ENCODE measurements around the gene PKD2. TPM values are rescaled to one million over a fixed set of nuclear protein-coding genes. Genes with fewer than 3 reads are reported as not detected.

PKD2 gene
- total RNA-seq, 1 donor from 2014 or later: 10.1 TPM

DNA sequence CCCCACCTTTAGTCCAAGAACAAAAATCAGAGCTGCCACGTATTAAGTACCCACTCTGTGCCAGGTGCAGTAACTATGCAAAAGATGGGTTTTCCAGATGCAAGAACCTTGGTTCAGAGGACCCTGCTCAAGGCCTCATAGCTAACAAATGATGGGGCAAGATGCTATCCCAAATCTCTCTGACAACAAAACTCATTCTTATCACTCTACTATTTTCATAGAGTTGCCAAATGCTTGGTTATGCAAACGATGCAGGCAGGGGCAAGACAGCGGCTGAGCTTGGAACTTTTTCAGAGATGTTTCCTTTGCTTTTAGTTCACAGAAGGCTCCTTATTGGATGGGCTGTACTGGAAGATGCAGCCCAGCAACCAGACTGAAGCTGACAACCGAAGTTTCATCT is 30.5 kb downstream of the PKD2 start:
- no peak overlapping the region for H3K27ac Mint-ChIP-seq
- H3K27me3 Mint-ChIP-seq (ENCODE audit: insufficient read depth): no peaks in the 10 kb centered on the region
- H3K4me1 Mint-ChIP-seq (ENCODE audit: low read depth): no peaks in the 10 kb centered on the region
- intact Hi-C loops (cut with micrococcal nuclease): no loop called here
- no peak overlapping the region for H3K4me3 Mint-ChIP-seq
- no peaks in the 10 kb centered on the region for H3K9me3 Mint-ChIP-seq
- DNase-seq (ENCODE audit: low spot score): no peak
- peaks cover 14% of the 10 kb centered on the region for H3K36me3 Mint-ChIP-seq (ENCODE audit: low read depth)

DNA sequence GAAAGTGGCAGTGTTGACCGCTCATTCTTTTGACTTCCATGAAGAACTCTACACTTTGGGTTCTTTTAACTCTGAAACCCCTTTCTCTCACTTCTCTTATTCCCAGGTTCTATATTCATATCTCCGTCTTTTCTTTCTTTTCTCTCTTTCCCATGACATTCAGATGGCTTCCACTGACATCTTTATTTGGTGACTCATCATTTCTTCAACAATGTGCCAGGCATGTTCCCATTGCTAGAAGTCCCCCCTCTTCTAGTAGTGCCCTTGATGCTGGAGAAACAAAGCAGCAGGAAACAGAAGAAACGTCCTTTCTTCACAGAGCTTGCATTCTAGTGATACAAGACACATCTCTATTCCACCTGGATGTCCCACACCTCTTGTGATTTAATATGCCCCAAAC is 33.3 kb downstream of the PKD2 start:
- Mint-ChIP-seq H3K9me3 (no peaks in the 10 kb centered on the region), H3K4me1 (ENCODE audit: low read depth) (no peaks in the 10 kb centered on the region), H3K27ac (no peak overlapping the region), H3K4me3 (no peak overlapping the region), H3K27me3 (ENCODE audit: insufficient read depth) (no peaks in the 10 kb centered on the region), H3K36me3 (ENCODE audit: low read depth) (peaks cover 22% of the 10 kb centered on the region)
- DNase-seq (ENCODE audit: low spot score): no peak
- intact Hi-C loops (cut with micrococcal nuclease): no loop called here

DNA sequence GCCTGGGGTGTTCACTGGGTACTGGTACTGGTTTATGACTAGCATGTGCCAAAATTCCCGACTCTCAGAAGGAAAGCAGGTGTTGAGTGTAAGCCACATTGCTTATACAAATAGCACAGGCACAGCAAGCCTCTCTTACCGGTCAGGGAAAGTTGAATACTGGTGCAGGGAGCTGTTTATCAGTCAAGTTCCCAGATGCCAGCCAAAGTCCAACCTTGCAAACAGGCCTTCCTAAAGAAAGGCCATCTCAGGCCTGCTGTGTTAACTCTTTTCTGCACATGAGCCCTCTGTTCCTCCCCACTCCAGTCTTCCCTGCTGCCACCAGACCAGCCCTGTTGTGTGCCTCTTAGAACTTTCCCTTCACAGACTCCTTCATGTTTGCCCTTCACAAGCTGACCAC is 34.2 kb downstream of the PKD2 start:
- Mint-ChIP-seq H3K4me3 (no peak overlapping the region), H3K27me3 (ENCODE audit: insufficient read depth) (no peaks in the 10 kb centered on the region), H3K9me3 (no peaks in the 10 kb centered on the region), H3K36me3 (ENCODE audit: low read depth) (peaks cover 19% of the 10 kb centered on the region), H3K27ac (no peak overlapping the region), H3K4me1 (ENCODE audit: low read depth) (no peaks in the 10 kb centered on the region)
- intact Hi-C loops (cut with micrococcal nuclease): no loop called here
- no peak for DNase-seq (ENCODE audit: low spot score)

DNA sequence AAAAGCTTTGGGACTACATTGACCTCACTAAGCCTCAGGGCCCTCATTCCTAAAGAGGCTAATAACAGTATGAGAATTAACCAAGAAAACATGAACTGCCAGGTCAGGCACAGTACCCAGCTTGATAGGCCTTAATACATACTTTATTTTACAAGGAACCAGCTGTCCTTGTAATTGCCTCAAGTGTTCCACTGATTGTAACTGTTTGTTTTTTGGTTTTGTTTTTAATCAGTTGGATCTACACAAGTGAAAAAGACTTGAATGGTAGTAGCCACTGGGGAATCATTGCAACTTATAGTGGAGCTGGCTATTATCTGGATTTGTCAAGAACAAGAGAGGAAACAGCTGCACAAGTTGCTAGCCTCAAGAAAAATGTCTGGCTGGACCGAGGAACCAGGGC is 35.6 kb downstream of the PKD2 start:
- no peaks in the 10 kb centered on the region for H3K4me1 Mint-ChIP-seq (ENCODE audit: low read depth)
- H3K4me3 Mint-ChIP-seq: no peak overlapping the region
- H3K27me3 Mint-ChIP-seq (ENCODE audit: insufficient read depth): no peaks in the 10 kb centered on the region
- intact Hi-C loops (cut with micrococcal nuclease): no loop called here
- H3K36me3 Mint-ChIP-seq (ENCODE audit: low read depth): peaks cover 19% of the 10 kb centered on the region
- H3K27ac Mint-ChIP-seq: no peak overlapping the region
- no peak for DNase-seq (ENCODE audit: low spot score)
- H3K9me3 Mint-ChIP-seq: no peaks in the 10 kb centered on the region

DNA sequence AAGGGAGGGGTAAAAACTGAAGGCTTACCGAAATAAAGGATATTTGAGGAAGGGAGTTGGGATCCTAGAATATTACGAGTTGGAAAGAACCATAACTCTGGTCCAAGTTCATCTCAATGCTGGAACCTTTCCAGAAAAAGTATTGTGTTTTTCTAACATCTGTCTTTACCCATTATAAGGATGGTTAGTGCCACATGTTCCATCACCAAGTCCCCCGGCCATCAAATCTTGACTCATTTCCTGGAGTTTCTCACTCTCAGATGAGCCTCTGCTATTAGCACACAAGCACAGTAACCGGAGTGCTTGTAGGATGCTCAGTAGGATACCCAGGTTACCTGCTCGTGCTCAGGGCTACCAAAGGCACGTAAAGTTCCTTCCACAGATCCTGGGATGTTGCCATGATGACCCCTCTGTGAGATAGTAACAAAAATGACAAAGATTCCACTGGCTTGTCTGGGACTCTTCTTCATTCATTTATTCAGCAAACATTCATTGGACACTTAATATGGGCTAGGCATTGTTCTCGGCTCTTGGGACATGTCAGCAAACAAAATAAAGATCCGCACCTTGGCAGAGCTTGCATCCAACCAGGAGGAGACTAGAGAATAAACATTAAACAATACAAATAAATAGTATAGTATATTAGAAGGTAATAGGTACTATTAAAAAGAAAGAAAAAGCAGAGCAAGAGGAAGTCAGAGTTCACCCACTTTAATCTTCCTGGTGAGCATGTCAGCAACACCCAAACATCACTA is 36.3 kb downstream of the PKD2 start:
- no peaks in the 10 kb centered on the region for H3K9me3 Mint-ChIP-seq
- H3K36me3 Mint-ChIP-seq (ENCODE audit: low read depth): peaks cover 22% of the 10 kb centered on the region
- DNase-seq (ENCODE audit: low spot score): no peak
- H3K4me3 Mint-ChIP-seq: no peak overlapping the region
- intact Hi-C loops (cut with micrococcal nuclease): no loop called here
- no peak overlapping the region for H3K27ac Mint-ChIP-seq
- no peaks in the 10 kb centered on the region for H3K4me1 Mint-ChIP-seq (ENCODE audit: low read depth)
- no peaks in the 10 kb centered on the region for H3K27me3 Mint-ChIP-seq (ENCODE audit: insufficient read depth)

DNA sequence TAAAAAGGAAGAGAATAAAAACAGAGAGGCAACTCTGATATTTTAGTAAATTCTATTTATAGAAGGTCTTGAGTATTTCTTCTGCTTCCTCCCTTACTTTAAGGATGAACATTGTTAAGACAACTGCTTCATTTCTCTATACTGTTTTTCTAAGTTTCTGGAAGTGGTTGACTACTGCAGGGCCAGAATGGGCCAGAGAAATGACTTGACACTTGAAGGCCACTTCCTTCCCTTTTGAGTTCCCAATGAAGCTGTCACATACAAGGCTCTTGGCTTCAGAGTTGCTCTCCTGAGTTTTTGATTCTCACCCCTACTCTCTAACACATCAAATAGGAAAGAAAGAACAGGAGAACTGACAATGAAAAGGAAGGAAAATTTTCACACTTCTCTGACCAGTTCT is 37.6 kb downstream of the PKD2 start:
- no peaks in the 10 kb centered on the region for H3K9me3 Mint-ChIP-seq
- H3K27ac Mint-ChIP-seq: no peak overlapping the region
- DNase-seq (ENCODE audit: low spot score): no peak
- intact Hi-C loops (cut with micrococcal nuclease): no loop called here
- peaks cover 17% of the 10 kb centered on the region for H3K36me3 Mint-ChIP-seq (ENCODE audit: low read depth)
- H3K4me1 Mint-ChIP-seq (ENCODE audit: low read depth): no peaks in the 10 kb centered on the region
- H3K4me3 Mint-ChIP-seq: no peak overlapping the region
- H3K27me3 Mint-ChIP-seq (ENCODE audit: insufficient read depth): no peaks in the 10 kb centered on the region

DNA sequence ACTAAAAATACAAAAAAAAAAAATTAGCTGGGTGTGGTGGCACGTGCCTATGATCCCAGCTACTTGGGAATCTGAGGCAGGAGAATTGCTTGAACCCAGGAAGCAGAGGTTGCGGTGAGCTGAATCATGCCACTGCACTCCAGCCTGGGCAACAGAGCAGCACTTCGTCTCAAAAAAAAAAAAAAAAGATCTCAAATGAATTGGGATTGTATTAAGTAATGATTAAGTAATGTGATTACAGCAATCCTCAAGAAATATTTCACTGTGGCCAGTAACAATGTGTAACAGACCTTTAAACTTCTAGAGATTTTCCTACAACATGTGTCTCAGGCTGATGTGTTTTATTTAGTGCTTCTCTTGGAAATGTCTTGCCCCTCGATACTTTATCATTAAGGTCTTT is 46.8 kb downstream of the PKD2 start:
- H3K27ac Mint-ChIP-seq: no peak overlapping the region
- no peak for DNase-seq (ENCODE audit: low spot score)
- H3K9me3 Mint-ChIP-seq: no peaks in the 10 kb centered on the region
- no peaks in the 10 kb centered on the region for H3K4me1 Mint-ChIP-seq (ENCODE audit: low read depth)
- peaks cover 11% of the 10 kb centered on the region for H3K36me3 Mint-ChIP-seq (ENCODE audit: low read depth)
- no peak overlapping the region for H3K4me3 Mint-ChIP-seq
- intact Hi-C loops (cut with micrococcal nuclease): no loop called here
- no peaks in the 10 kb centered on the region for H3K27me3 Mint-ChIP-seq (ENCODE audit: insufficient read depth)

DNA sequence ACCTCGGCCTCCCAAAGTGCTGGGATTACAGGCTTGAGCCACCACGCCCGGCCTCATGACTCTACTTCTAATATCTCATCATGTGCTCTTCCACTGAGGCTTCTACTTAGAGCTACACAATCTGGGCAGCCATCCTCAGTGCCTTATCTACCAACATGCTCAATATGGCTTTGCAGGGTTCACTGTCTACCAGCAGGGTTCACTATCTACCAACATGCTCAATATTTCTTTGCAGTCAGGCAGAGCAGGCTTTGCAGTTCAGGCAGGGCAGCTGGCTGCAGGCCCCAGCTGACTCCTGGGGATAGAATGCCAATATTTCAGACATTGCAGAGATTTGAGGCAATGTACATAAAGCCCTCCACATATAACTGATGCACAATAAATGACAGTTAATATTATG is 47.5 kb downstream of the PKD2 start:
- no peak overlapping the region for H3K27ac Mint-ChIP-seq
- no peak for DNase-seq (ENCODE audit: low spot score)
- no peaks in the 10 kb centered on the region for H3K9me3 Mint-ChIP-seq
- no peak overlapping the region for H3K4me3 Mint-ChIP-seq
- H3K36me3 Mint-ChIP-seq (ENCODE audit: low read depth): peaks cover 17% of the 10 kb centered on the region
- no peaks in the 10 kb centered on the region for H3K27me3 Mint-ChIP-seq (ENCODE audit: insufficient read depth)
- H3K4me1 Mint-ChIP-seq (ENCODE audit: low read depth): no peaks in the 10 kb centered on the region
- intact Hi-C loops (cut with micrococcal nuclease): no loop called here

DNA sequence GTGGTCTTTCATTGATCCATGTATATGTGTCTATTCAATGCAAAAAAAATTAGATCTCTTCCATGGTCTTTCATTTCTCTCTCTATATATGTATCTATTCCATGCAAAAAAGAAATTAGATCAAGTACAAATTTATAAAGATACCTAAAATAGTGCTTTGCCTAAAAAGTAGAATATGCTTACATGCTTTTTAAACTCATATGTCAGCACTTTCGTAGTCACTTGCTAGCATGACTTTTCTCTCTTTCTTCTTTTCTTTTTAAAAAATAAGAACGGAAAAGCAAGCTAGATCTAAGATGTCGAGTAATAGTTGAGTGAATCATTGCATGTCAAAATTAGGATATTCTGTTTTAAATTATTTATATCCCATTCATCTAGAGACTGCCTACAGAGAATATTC is 50.9 kb downstream of the PKD2 start:
- Mint-ChIP-seq H3K4me1 (ENCODE audit: low read depth) (no peaks in the 10 kb centered on the region), H3K9me3 (no peaks in the 10 kb centered on the region), H3K36me3 (ENCODE audit: low read depth) (peaks cover 19% of the 10 kb centered on the region), H3K27me3 (ENCODE audit: insufficient read depth) (no peaks in the 10 kb centered on the region), H3K4me3 (no peak overlapping the region), H3K27ac (no peak overlapping the region)
- DNase-seq (ENCODE audit: low spot score): no peak
- intact Hi-C loops (cut with micrococcal nuclease): no loop called here

DNA sequence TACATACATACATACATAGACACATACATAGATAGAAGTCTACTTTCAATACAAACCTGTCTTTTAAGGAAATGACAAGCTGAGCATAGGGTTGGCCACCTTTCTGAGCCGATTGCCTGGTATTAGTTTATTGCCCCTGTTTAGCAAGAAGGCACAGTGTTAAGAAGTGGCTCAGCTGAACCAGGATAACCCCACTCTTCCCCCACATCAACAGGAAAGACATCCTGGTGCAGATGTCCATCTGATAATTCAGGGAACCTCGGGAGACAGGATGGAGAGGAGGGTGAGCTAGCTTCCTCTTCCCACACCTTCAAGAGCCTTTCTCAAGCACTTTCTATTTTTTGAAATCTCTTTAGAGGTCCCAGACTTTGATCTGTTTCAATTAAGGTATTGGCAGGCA is 52.3 kb downstream of the PKD2 start:
- H3K27me3 Mint-ChIP-seq (ENCODE audit: insufficient read depth): no peaks in the 10 kb centered on the region
- intact Hi-C loops (cut with micrococcal nuclease): no loop called here
- no peaks in the 10 kb centered on the region for H3K9me3 Mint-ChIP-seq
- no peak overlapping the region for H3K27ac Mint-ChIP-seq
- no peaks in the 10 kb centered on the region for H3K4me1 Mint-ChIP-seq (ENCODE audit: low read depth)
- DNase-seq (ENCODE audit: low spot score): no peak
- peaks cover 21% of the 10 kb centered on the region for H3K36me3 Mint-ChIP-seq (ENCODE audit: low read depth)
- no peak overlapping the region for H3K4me3 Mint-ChIP-seq

DNA sequence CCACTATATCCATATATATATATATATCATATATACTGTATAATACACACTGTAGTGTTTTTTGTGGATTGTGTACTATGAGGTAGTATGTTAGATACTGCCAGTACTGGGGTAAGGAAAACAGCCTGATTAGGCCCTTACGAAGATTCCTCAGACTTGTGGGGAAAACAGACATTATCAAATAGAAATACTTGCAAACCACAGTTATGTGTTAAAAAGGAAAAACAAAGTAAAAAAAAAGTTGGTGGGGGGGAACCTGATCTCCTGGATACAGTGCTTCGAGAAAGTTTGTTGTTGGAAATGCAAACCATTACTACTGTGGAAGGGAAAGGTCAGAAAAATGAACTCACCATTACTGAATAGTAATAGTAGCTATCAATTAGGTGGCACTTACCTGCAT is 53.0 kb downstream of the PKD2 start:
- intact Hi-C loops (cut with micrococcal nuclease): no loop called here
- H3K4me1 Mint-ChIP-seq (ENCODE audit: low read depth): no peaks in the 10 kb centered on the region
- H3K27ac Mint-ChIP-seq: no peak overlapping the region
- H3K27me3 Mint-ChIP-seq (ENCODE audit: insufficient read depth): no peaks in the 10 kb centered on the region
- peaks cover 21% of the 10 kb centered on the region for H3K36me3 Mint-ChIP-seq (ENCODE audit: low read depth)
- H3K9me3 Mint-ChIP-seq: no peaks in the 10 kb centered on the region
- no peak for DNase-seq (ENCODE audit: low spot score)
- no peak overlapping the region for H3K4me3 Mint-ChIP-seq

DNA sequence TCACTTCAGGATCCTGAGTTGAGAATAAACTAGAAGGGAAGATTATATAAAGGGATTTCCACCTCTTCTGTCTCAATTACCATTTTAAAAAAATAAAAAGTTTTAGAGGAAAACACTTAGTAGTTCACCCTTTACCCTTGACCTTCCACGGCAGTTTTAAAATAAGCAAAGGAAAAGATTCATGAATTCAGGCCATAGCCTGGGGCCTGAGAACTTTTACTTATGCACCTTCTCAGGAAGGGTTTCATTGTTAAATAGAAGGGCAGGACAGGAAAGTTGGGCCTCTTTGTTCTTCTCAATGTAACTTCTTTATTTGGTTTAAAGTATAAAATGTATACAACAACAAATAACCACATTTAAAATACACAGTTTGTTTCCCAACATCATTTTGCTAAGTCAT is 54.9 kb downstream of the PKD2 start:
- H3K27me3 Mint-ChIP-seq (ENCODE audit: insufficient read depth): no peaks in the 10 kb centered on the region
- peaks cover 25% of the 10 kb centered on the region for H3K36me3 Mint-ChIP-seq (ENCODE audit: low read depth)
- no peaks in the 10 kb centered on the region for H3K4me1 Mint-ChIP-seq (ENCODE audit: low read depth)
- DNase-seq (ENCODE audit: low spot score): no peak
- intact Hi-C loops (cut with micrococcal nuclease): no loop called here
- H3K4me3 Mint-ChIP-seq: no peak overlapping the region
- H3K9me3 Mint-ChIP-seq: no peaks in the 10 kb centered on the region
- H3K27ac Mint-ChIP-seq: no peak overlapping the region

DNA sequence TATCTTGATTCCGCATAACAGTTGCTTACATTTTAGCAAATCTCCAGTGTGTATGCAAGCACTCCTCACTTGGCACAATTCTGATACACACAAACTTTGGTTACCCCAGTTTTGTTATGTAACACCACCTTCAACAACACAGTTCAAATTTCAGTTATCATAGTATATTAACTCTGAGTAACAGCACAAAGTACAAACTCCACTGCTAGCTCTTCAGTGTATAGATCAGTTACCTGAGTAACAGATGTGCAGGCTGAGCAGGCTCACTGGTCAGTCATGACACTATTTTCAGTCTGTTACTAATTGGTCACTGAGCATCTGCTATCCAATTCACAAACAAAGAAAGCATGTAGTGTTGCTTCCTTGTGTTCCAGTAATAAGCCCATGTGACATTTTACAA is 55.4 kb downstream of the PKD2 start:
- no peak overlapping the region for H3K27ac Mint-ChIP-seq
- H3K4me1 Mint-ChIP-seq (ENCODE audit: low read depth): no peaks in the 10 kb centered on the region
- DNase-seq (ENCODE audit: low spot score): no peak
- peaks cover 30% of the 10 kb centered on the region for H3K36me3 Mint-ChIP-seq (ENCODE audit: low read depth)
- no peak overlapping the region for H3K4me3 Mint-ChIP-seq
- H3K9me3 Mint-ChIP-seq: no peaks in the 10 kb centered on the region
- intact Hi-C loops (cut with micrococcal nuclease): no loop called here
- H3K27me3 Mint-ChIP-seq (ENCODE audit: insufficient read depth): no peaks in the 10 kb centered on the region

DNA sequence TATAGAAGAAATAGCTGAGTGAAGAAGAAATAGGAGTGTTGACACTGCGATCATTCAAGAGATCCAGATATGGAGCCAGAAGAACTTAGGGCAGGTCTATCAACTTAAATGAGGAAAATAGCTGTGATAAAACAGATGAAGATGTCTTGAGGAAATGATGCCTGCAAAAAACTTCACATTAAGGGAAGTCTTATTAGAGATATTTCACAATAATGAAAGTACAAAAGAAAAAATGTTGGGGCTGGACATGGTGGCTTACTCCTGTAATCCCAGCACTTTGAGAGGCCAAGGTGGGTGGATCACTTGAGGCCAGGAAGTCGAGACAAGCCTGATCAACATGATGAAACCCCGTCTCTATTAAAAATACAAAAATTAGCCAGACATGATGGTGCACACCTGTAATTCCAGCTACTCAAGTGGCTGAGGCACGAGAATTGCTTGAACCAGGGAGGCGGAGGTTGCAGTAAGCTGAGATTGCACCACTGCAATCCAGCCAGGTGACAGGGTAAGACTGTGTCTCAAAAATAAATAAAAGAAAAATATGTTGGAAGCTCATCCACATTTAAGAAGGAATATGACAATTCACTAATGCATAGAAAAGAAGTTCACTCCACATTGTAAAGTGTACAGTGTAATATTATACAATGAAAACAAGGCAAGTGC is 56.3 kb downstream of the PKD2 start:
- Mint-ChIP-seq H3K27me3 (ENCODE audit: insufficient read depth) (no peaks in the 10 kb centered on the region), H3K36me3 (ENCODE audit: low read depth) (peaks cover 36% of the 10 kb centered on the region), H3K27ac (no peak overlapping the region), H3K4me3 (no peak overlapping the region), H3K9me3 (peaks cover 4% of the 10 kb centered on the region), H3K4me1 (ENCODE audit: low read depth) (no peaks in the 10 kb centered on the region)
- intact Hi-C loops (cut with micrococcal nuclease): no loop called here
- DNase-seq (ENCODE audit: low spot score): no peak

All from activated T-helper 1 cell treated with anti-CD3 and anti-CD28 coated beads, Interleukin-12 subunit alpha, Interleukin-12 subunit beta, Interleukin-2, Interleukin-4 antibody, amounts not matched to agents 30 ng/mL and 10 ng/mL and 1 ng/mL, durations not matched to agents 14 hours and 24 hours and 36 hours (primary cell).